ENCODE measurements around the gene ANKRD60.

ANKRD60 gene

DNA sequence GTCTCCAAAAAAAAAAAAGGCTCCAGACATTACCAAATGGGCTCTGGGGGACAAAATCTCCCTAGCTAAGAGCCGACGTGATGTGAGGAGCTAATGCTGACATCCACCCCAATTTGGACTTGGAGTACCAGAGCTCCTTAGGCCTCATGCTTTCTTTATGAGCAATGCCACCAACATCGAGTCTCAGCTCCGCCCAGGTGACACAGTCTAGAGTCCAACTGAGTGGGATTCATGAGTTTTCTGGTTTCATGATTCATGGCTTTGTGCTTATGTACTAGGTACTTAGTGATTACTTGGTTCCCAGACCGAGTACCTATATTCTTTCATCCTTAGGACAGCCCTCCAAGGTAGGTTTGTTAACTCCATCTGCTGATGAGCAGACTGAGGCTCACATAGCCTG lies 4.4 kb downstream of the ANKRD60 start:
- H3K4me3 ChIP-seq (ENCODE audit: low read depth, low read length): no peak overlapping the region
- TF ChIP-seq, protein P1, sequence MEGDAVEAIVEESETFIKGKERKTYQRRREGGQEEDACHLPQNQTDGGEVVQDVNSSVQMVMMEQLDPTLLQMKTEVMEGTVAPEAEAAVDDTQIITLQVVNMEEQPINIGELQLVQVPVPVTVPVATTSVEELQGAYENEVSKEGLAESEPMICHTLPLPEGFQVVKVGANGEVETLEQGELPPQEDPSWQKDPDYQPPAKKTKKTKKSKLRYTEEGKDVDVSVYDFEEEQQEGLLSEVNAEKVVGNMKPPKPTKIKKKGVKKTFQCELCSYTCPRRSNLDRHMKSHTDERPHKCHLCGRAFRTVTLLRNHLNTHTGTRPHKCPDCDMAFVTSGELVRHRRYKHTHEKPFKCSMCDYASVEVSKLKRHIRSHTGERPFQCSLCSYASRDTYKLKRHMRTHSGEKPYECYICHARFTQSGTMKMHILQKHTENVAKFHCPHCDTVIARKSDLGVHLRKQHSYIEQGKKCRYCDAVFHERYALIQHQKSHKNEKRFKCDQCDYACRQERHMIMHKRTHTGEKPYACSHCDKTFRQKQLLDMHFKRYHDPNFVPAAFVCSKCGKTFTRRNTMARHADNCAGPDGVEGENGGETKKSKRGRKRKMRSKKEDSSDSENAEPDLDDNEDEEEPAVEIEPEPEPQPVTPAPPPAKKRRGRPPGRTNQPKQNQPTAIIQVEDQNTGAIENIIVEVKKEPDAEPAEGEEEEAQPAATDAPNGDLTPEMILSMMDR (IDR thresholded peaks at IDR 0.05; ENCODE audit: borderline replicate concordance, insufficient read depth, low read depth, low read length): no peak

DNA sequence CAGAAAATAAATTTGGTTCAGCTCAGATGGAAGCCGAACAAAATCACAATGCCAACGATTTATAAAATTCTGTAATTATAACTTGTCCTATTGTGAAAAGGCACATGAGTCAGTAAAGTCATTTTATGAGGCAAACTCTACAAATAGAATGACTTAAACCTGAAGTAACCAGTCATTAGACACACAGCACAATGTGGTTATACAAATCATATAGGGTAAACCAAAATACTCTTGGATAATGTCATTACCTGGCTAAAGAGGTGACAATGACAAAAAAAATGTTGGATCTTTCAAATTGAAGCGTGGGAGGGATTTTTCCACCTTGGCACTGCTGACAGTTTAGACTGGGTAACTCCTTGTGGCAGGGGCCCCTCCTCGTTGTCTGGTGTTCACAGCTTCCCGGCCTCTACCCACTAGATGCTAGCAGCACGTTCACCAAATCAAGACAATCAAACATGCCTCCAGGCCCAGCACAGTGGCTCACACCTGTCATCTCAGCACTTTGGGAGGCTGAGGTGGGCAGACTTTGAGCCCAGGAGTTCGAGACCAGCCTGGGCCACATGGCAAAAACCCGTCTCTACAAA lies 5.0 kb downstream of the ANKRD60 start:
- TF ChIP-seq, protein P1 (IDR thresholded peaks at IDR 0.05; ENCODE audit: borderline replicate concordance, insufficient read depth, low read depth, low read length): no peak
- no peak overlapping the region for H3K4me3 ChIP-seq (ENCODE audit: low read depth, low read length)

DNA sequence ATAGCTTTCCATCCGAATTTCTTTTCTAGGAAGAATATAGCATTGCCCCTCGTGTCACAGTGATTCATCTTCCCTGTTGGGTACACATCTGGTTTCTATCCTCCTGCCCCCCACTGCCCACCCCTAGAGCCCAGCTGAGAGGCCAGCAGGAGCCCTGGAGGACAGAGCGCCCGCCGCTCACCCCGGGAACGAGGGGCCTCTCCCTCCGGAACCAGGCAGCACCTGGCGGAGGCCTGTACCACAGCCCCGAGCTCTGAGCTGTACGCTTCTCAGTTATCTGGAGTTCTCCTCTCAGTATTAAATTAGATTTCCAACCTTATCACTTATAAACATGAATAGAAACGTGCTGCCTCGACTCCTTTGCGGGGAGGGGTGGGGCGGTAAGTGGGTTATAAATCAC lies 6.0 kb downstream of the ANKRD60 start:
- TF ChIP-seq, protein P1 (IDR thresholded peaks at IDR 0.05; ENCODE audit: borderline replicate concordance, insufficient read depth, low read depth, low read length): no peak
- H3K4me3 ChIP-seq (ENCODE audit: low read depth, low read length): no peak overlapping the region

DNA sequence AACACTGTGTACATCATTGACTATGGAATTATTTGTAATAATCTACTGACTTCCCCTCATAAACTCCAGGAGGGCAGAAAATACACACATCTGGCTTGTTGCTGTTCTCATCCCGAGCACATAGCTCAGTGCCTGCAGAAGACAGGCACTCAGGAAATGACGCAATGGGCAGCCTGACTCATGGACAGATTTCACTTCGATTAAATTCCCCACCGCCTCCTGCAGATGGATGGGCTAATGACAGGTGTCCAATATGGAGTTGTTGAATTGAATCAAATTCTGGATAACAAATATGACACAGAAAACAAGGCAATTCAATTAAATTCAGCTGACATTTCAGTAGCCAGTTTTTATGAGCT lies 9.1 kb downstream of the ANKRD60 start:
- TF ChIP-seq, protein P1 (IDR thresholded peaks at IDR 0.05; ENCODE audit: borderline replicate concordance, insufficient read depth, low read depth, low read length): no peak
- H3K4me3 ChIP-seq (ENCODE audit: low read depth, low read length): no peak overlapping the region

- no peak overlapping the region for H3K4me3 ChIP-seq (ENCODE audit: low read depth, low read length)
- TF ChIP-seq, protein P1 (IDR thresholded peaks at IDR 0.05; ENCODE audit: borderline replicate concordance, insufficient read depth, low read depth, low read length): no peak
Observed at GRCh38 chr20:58218665-58219341, 9.7 kb downstream of the ANKRD60 start.

GRCh38 chr20:58216334-58216733 lies 12.1 kb downstream of the ANKRD60 start:
- no peak overlapping the region for H3K4me3 ChIP-seq (ENCODE audit: low read depth, low read length)
- TF ChIP-seq, protein P1 (IDR thresholded peaks at IDR 0.05; ENCODE audit: borderline replicate concordance, insufficient read depth, low read depth, low read length): no peak

DNA sequence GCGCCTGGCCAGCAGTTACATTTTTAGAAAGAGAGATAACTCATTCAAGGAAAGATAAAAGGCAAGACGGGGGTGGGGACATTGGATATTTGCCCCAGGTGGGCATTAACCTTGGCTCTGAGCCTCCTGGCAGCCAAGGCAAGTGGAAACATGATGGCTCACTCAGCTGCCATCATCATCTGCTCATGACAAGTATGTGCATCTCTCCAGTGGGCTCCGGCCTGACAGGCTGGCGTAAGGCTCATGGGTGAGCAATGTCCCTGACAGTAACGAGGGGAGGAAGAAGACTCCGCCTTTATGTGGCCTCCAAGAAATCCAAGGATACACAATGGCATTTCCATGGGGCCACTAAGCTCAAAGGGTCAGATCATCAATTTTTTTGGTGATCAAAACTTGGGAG lies 13.3 kb downstream of the ANKRD60 start:
- TF ChIP-seq, protein P1 (IDR thresholded peaks at IDR 0.05; ENCODE audit: borderline replicate concordance, insufficient read depth, low read depth, low read length): no peak
- H3K4me3 ChIP-seq (ENCODE audit: low read depth, low read length): no peak overlapping the region
